Activated CD4-positive, alpha-beta T cell treated with anti-CD3 and anti-CD28 coated beads, Interleukin-2, amount 50 U/mL, for 16 hours (primary cell): Measurements from ENCODE around the gene DPYSL5.

Experiments used
- DNase-seq: peaks from one replicate; pipeline ENCODE4 v3.0.0-alpha.2; 2020

DPYSL5 gene

GRCh38 chr2:26997394-26997793 is 149.5 kb downstream of the DPYSL5 start:
- no peak for DNase-seq

- no peak for DNase-seq
Measured at GRCh38 chr2:26998323-26998722, 150.4 kb downstream of the DPYSL5 start.
